SH-SY5Y (cell line): Measurements from ENCODE around the gene RAPGEF5.

Experiments
- GATA2 ChIP-seq: IDR thresholded peaks from 2 replicates; pipeline ENCODE4 v1.6.1; 2011; ENCODE audit warnings: mild to moderate bottlenecking, low read depth, low read length
- GATA3 ChIP-seq: IDR thresholded peaks from 2 replicates; pipeline ENCODE4 v1.6.1; 2011; ENCODE audit warnings: low read depth, mild to moderate bottlenecking, low read length, moderate library complexity

DNA sequence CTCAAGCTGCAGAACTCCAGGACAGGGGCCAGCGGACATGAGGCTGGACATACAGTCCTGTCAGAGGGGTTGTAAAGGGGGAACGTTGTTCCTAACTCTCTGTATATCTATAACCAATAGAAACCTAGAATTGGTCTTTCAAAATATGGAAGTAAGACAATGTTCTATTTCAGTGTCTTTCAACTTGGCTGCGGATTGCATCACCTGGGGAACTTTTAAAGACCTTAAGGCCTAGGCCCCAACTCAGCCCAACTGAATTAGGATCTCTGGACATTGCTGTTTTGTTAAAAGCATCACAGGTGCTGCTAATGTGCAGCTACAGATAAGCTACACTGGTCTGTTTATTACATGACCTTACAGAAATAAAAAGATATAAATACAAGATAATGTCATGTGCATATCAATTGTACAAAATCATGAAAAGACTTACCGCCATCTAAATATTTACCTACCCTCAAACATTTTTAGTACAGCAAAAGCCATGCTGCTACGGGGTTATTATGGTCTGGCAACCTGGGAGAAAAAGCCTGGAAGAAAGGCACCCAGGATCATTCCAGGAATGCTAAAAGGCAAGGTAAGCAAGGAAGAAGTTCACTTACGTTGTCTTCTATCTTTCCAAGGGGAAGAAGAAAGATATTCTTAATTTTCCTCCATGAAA lies 169.1 kb downstream of the RAPGEF5 start:
- TF ChIP-seq GATA3 (no peak), GATA2 (no peak)
